Measurements from ENCODE around the gene MRS2.
"Not testable (repeated sequence)": the region's sequence is repeated elsewhere in the genome, so short reads cannot be mapped to it uniquely, and the experiment has no call there.

Gene MRS2, protein sequence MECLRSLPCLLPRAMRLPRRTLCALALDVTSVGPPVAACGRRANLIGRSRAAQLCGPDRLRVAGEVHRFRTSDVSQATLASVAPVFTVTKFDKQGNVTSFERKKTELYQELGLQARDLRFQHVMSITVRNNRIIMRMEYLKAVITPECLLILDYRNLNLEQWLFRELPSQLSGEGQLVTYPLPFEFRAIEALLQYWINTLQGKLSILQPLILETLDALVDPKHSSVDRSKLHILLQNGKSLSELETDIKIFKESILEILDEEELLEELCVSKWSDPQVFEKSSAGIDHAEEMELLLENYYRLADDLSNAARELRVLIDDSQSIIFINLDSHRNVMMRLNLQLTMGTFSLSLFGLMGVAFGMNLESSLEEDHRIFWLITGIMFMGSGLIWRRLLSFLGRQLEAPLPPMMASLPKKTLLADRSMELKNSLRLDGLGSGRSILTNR

DNA sequence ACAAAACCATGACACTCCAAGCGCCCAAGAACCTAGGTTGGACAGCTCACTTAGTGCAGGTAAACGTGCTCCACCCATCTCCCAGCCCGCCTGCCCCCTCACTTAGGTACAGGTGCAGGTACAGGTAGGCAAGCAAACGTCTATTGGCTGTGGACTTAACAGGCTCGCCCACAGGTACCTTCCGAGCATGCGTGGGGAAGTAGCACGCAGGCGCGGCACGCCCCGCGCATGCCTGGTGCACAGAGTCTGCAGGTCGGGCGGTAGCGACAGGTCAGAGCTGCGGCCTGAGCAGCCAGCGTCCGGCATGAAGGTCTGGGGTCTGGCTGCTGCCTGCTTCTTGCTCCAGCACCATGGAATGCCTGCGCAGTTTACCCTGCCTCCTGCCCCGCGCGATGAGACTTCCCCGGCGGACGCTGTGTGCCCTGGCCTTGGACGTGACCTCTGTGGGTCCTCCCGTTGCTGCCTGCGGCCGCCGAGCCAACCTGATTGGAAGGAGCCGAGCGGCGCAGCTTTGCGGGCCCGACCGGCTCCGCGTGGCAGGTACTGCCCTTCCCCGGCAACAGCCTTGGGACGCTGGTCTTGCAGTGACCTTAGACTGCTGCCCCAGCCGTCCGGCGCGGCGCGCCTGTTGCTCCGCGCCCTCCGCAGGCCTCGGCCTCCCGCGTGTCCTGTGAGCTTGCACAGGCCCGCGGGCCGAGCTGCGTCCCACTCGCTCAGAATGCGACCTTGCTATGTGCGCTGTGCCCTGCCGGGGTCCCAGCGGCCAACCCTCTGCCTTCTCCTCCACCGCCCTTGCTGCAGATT, at the start of gene MRS2:
Gene MRS2, plus strand, starts transcription at position 240 of the 804 bp plus-strand sequence. Its CDS starts 111 bp downstream, at position 351.
- peak within 1 kb of the TSS; percentile 80 to 98 for H3K9ac ChIP-seq (ENCODE audit: low read depth in 1 of 2, low read length in 2 of 2)

DNA sequence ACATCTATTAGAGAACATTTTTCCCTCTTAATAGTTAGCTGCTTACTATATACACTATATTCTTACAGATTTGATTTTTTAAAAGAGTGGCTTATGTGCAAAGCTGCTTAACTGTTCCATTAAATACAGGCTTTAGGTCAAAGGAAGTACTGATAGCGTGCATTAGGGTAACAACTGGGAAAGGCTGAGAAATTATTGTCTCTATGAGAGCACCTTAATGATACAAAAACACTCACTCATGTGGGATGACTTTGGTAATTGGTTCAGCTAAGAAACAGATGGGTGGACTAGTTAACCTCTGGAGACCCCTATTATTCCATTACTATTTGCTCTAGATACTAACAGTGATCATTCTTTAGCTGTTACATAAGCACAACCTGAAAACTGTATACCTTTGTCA, 48.9 kb upstream of the MRS2 start:
- H3K4me3 ChIP-seq (ENCODE audit: low read depth in 1 of 2, low read length in 2 of 2) = no peak overlapping the region
- H3K9ac ChIP-seq (ENCODE audit: low read depth in 1 of 2, low read length in 2 of 2) = no peak overlapping the region
- H3K36me3 ChIP-seq (ENCODE audit: control insufficient read depth in 1 of 2, insufficient read depth in 2 of 2, low read length in 2 of 2) = no peaks in the 10 kb centered on the region
- no peak overlapping the region for H3K27ac ChIP-seq (ENCODE audit: low read depth, low read length)
- peaks cover 8% of the 10 kb centered on the region in 2 donors for H3K4me1 ChIP-seq (ENCODE audit: control insufficient read depth in 1 of 2, insufficient read depth in 2 of 2, low read length in 2 of 2)
- peaks cover 5 to 11% of the 10 kb centered on the region in 2 donors for H3K27me3 ChIP-seq (ENCODE audit: control insufficient read depth in 1 of 2, insufficient read depth in 2 of 2, low read length in 2 of 2)
- no peaks in the 10 kb centered on the region for H3K9me3 ChIP-seq (ENCODE audit: control insufficient read depth in 1 of 2, low read length in 2 of 2)

More for the DNA sequence above, at the start of gene MRS2:
- Histone ChIP-seq H3K27ac (ENCODE audit: low read depth, low read length) (peak within 1 kb of the TSS; percentile 58), H3K4me1 (ENCODE audit: control insufficient read depth in 1 of 2, insufficient read depth in 2 of 2, low read length in 2 of 2) (peaks cover 15 to 19% of the 10 kb centered on the region in 2 donors), H3K4me3 (ENCODE audit: low read depth in 1 of 2, low read length in 2 of 2) (peak within 1 kb of the TSS; percentile 81 to 99), H3K36me3 (ENCODE audit: control insufficient read depth in 1 of 2, insufficient read depth in 2 of 2, low read length in 2 of 2) (peaks cover 9 to 12% of the 10 kb centered on the region in 2 donors), H3K9me3 (ENCODE audit: control insufficient read depth in 1 of 2, low read length in 2 of 2) (no peaks in the 10 kb centered on the region), H3K27me3 (ENCODE audit: control insufficient read depth in 1 of 2, insufficient read depth in 2 of 2, low read length in 2 of 2) (peaks cover 4 to 7% of the 10 kb centered on the region in 2 donors)

DNA sequence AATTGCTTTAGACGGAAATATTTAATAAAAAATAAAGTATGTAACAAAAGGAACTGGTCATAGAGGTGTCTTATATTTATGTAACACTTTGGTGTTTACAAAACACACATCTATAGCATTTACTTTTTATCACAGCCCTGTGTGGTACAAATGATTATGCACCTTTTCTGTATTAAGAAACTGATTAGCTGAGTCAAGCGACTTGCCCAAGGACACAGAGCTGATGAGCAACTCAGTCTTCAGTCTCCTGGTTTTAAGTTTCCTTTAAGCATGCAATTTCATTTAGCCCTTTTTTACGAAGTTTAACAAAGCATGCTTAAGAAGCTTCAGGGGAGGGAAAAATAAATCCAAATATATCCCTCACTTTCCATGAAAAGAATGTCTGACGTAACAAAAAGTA, 47.3 kb upstream of the MRS2 start:
- no peaks in the 10 kb centered on the region for H3K36me3 ChIP-seq (ENCODE audit: control insufficient read depth in 1 of 2, insufficient read depth in 2 of 2, low read length in 2 of 2)
- H3K9ac ChIP-seq (ENCODE audit: low read depth in 1 of 2, low read length in 2 of 2) = no peak overlapping the region
- no peak overlapping the region for H3K4me3 ChIP-seq (ENCODE audit: low read depth in 1 of 2, low read length in 2 of 2)

DNA sequence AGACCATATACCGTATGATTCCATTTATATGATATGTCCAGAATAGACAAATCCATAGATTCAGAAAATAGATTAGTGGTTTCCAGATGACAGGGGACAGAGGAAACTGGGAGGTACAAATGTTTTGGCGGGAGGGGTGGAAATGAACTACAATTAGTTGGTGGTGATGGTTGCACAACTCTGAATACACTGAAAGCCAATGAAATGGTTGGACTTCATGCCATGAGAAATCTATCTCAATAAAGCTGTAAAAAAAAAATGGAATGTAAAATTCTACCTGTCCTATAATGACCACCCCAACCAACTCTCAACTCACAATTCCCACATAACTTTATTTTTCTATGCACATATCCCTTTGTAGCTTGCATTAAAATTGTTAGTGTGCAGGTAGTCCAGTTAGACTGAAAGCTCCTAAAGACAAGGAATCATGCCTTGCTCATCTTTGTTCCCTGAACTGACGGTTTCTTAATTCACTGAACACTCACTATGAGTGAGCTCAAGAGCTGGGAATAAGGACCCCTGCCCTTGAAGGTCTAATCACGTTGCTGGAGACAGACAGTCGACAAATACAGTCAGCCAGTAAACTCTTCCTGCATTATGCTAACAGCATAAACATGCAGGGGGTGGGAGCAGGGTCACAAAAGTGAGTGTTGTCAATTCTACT, 46.3 kb upstream of the MRS2 start:
- H3K27me3 ChIP-seq (ENCODE audit: control insufficient read depth in 1 of 2, insufficient read depth in 2 of 2, low read length in 2 of 2) = peaks cover 0 to 9% of the 10 kb centered on the region in 2 donors
- H3K9me3 ChIP-seq (ENCODE audit: control insufficient read depth in 1 of 2, low read length in 2 of 2) = no peaks in the 10 kb centered on the region
- no peak overlapping the region for H3K27ac ChIP-seq (ENCODE audit: low read depth, low read length)
- no peak overlapping the region for H3K4me3 ChIP-seq (ENCODE audit: low read depth in 1 of 2, low read length in 2 of 2)
- H3K4me1 ChIP-seq (ENCODE audit: control insufficient read depth in 1 of 2, insufficient read depth in 2 of 2, low read length in 2 of 2) = peaks cover 18 to 19% of the 10 kb centered on the region in 2 donors
- no peaks in the 10 kb centered on the region for H3K36me3 ChIP-seq (ENCODE audit: control insufficient read depth in 1 of 2, insufficient read depth in 2 of 2, low read length in 2 of 2)
- H3K9ac ChIP-seq (ENCODE audit: low read depth in 1 of 2, low read length in 2 of 2) = no peak overlapping the region

More for the DNA sequence above, 47.3 kb upstream of the MRS2 start:
- H3K9me3 ChIP-seq (ENCODE audit: control insufficient read depth in 1 of 2, low read length in 2 of 2) = no peaks in the 10 kb centered on the region
- H3K27ac ChIP-seq (ENCODE audit: low read depth, low read length) = no peak overlapping the region
- peaks cover 0 to 9% of the 10 kb centered on the region in 2 donors for H3K27me3 ChIP-seq (ENCODE audit: control insufficient read depth in 1 of 2, insufficient read depth in 2 of 2, low read length in 2 of 2)
- peaks cover 16 to 17% of the 10 kb centered on the region in 2 donors for H3K4me1 ChIP-seq (ENCODE audit: control insufficient read depth in 1 of 2, insufficient read depth in 2 of 2, low read length in 2 of 2)

DNA sequence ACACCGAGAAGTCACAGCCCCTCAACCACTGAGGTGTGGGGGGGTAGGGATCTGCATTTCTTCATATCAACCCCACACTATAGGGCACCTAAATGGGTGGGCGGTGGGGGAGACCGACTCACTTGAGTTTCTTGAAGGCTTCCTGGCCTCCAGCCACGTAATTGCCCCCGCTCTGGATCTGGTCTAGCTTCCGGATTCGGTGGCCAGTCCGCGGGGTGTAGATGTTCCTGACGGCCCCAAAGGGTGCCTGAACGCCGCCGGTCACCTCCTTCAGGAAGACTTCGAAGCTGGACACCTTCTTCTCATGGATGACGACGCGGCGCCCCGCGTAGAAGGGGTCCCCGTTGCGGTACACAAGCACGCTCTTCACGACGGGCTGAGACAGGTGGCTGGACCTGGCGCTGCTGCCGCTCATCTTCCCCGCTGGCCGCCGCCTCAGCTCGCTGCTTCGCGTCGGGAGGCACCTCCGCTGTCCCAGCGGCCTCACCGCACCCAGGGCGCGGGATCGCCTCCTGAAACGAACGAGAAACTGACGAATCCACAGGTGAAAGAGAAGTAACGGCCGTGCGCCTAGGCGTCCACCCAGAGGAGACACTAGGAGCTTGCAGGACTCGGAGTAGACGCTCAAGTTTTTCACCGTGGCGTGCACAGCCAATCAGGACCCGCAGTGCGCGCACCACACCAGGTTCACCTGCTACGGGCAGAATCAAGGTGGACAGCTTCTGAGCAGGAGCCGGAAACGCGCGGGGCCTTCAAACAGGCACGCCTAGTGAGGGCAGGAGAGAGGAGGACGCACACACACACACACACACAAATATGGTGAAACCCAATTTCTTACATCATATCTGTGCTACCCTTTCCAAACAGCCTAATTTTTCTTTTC, 45.2 kb upstream of the MRS2 start, which contains the start of gene DCDC2:
Gene DCDC2, minus strand, starts transcription at position 724 of the 883 bp plus-strand sequence. Its CDS starts 309 bp downstream, at position 415.
- Histone ChIP-seq H3K9ac (ENCODE audit: low read depth in 1 of 2, low read length in 2 of 2) (no peak within 1 kb of the TSS), H3K27me3 (ENCODE audit: control insufficient read depth in 1 of 2, insufficient read depth in 2 of 2, low read length in 2 of 2) (peaks cover 0 to 9% of the 10 kb centered on the region in 2 donors), H3K27ac (ENCODE audit: low read depth, low read length) (no peak within 1 kb of the TSS), H3K4me3 (ENCODE audit: low read depth in 1 of 2, low read length in 2 of 2) (peak within 1 kb of the TSS; percentile 56 to 61), H3K36me3 (ENCODE audit: control insufficient read depth in 1 of 2, insufficient read depth in 2 of 2, low read length in 2 of 2) (no peaks in the 10 kb centered on the region), H3K9me3 (ENCODE audit: control insufficient read depth in 1 of 2, low read length in 2 of 2) (no peaks in the 10 kb centered on the region), H3K4me1 (ENCODE audit: control insufficient read depth in 1 of 2, insufficient read depth in 2 of 2, low read length in 2 of 2) (peaks cover 18 to 19% of the 10 kb centered on the region in 2 donors)

DNA sequence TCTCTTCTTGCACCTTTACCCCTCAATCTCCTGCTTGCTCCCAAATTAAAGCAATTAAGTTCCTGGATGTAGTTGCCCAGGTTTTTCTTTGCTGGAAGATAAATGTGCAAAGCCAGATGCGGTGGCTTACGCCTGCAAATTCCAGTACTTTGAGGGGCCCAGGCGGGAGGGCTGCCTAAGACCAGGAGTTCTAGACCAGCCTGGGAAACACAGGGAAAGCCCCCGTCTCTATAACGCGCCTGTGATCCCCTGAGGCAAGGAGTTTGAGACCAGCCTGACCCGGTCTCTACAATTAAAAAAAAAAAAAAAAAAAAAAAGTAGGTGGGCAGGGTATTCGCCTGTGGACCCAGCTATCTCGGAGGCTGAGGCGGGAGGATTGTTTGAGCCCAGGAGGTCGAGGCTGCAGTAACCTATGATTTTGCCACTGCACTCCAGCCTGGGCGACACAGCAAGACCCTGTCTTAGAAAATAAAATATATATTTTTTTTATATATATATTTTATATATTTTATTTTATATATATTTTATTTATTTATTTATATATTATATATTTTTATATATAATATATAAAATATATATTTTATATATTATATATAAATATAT, 44.4 kb upstream of the MRS2 start:
- H3K4me3 ChIP-seq (ENCODE audit: low read depth in 1 of 2, low read length in 2 of 2) = peak overlapping the region; percentile 56 to 61
- H3K27ac ChIP-seq (ENCODE audit: low read depth, low read length) = no peak overlapping the region
- H3K4me1 ChIP-seq (ENCODE audit: control insufficient read depth in 1 of 2, insufficient read depth in 2 of 2, low read length in 2 of 2) = peaks cover 18 to 19% of the 10 kb centered on the region in 2 donors
- no peaks in the 10 kb centered on the region for H3K9me3 ChIP-seq (ENCODE audit: control insufficient read depth in 1 of 2, low read length in 2 of 2)
- no peak overlapping the region for H3K9ac ChIP-seq (ENCODE audit: low read depth in 1 of 2, low read length in 2 of 2)
- H3K36me3 ChIP-seq (ENCODE audit: control insufficient read depth in 1 of 2, insufficient read depth in 2 of 2, low read length in 2 of 2) = no peaks in the 10 kb centered on the region
- H3K27me3 ChIP-seq (ENCODE audit: control insufficient read depth in 1 of 2, insufficient read depth in 2 of 2, low read length in 2 of 2) = peaks cover 0 to 9% of the 10 kb centered on the region in 2 donors

DNA sequence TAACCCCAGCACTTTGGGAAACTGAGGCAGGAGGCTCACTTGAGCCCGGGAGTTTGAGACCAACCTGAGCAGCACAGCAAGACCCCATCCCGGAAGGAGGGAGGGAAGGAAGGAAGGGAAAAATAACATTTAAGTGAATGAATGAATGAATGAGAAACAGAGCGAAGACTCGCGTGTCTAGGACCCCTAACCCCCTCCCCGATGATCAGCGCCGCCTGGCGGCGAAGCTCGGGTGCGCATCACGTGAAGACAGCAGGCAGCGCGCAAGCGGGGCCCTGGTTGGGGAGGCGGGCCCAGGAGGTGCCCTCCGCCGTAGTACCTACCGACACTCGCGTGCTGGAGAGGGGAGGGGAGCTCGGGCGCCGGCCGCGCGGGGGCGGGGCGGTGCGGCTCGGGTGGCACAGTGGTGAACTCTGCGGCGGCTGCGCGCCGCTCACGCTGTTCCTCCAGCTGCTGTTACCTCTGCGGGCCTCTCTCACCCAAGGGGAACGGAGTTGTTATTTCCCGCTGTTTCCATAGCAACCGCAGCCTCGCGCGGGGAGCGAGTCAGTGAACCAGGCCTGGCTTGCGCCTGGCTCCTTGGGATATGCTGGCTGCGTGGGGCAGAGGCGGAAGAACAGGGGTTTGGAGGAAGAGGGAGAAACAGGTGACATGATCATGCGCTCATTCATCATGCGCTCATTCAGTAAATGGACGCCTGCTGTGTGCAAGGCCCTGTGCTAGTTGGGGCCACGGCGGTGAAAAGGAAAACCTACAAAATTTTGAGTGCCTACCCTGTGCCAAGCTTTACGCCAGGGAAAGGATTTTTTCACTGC, 42.9 kb upstream of the MRS2 start:
- H3K27ac ChIP-seq (ENCODE audit: low read depth, low read length) = no peak overlapping the region
- H3K9me3 ChIP-seq (ENCODE audit: control insufficient read depth in 1 of 2, low read length in 2 of 2) = no peaks in the 10 kb centered on the region
- H3K4me1 ChIP-seq (ENCODE audit: control insufficient read depth in 1 of 2, insufficient read depth in 2 of 2, low read length in 2 of 2) = peaks cover 18 to 19% of the 10 kb centered on the region in 2 donors
- peaks cover 0 to 9% of the 10 kb centered on the region in 2 donors for H3K27me3 ChIP-seq (ENCODE audit: control insufficient read depth in 1 of 2, insufficient read depth in 2 of 2, low read length in 2 of 2)
- no peaks in the 10 kb centered on the region for H3K36me3 ChIP-seq (ENCODE audit: control insufficient read depth in 1 of 2, insufficient read depth in 2 of 2, low read length in 2 of 2)
- peak overlapping the region in 1 of 2 donors; percentile 35 for H3K9ac ChIP-seq (ENCODE audit: low read depth in 1 of 2, low read length in 2 of 2)
- peak overlapping the region; percentile 62 to 77 for H3K4me3 ChIP-seq (ENCODE audit: low read depth in 1 of 2, low read length in 2 of 2)

DNA sequence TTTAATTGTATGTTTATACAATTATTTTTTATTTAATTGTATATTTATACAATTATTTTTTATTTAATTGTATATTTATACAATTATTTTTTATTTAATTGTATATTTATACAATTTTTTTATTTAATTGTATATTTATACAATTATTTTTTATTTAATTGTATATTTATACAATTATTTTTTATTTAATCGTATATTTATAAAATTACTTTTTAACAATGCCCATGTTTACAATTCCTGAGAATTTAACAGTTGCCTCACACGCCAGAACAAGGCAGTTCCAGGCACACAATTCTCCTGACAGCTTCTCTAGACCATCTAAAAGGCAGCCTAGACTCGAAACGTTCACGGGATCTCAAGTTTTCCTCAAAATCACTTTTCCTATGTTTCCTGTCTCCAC, 40.4 kb upstream of the MRS2 start:
- H3K9me3 ChIP-seq (ENCODE audit: control insufficient read depth in 1 of 2, low read length in 2 of 2); H3K27ac ChIP-seq (ENCODE audit: low read depth, low read length); H3K27me3 ChIP-seq (ENCODE audit: control insufficient read depth in 1 of 2, insufficient read depth in 2 of 2, low read length in 2 of 2); H3K9ac ChIP-seq (ENCODE audit: low read depth in 1 of 2, low read length in 2 of 2); H3K36me3 ChIP-seq (ENCODE audit: control insufficient read depth in 1 of 2, insufficient read depth in 2 of 2, low read length in 2 of 2); H3K4me3 ChIP-seq (ENCODE audit: low read depth in 1 of 2, low read length in 2 of 2): not testable (repeated sequence)
- H3K4me1 ChIP-seq (ENCODE audit: control insufficient read depth in 1 of 2, insufficient read depth in 2 of 2, low read length in 2 of 2) = peaks cover 18 to 19% of the 10 kb centered on the region in 2 donors
